ENCODE results near the gene LRMDA.

DNA sequence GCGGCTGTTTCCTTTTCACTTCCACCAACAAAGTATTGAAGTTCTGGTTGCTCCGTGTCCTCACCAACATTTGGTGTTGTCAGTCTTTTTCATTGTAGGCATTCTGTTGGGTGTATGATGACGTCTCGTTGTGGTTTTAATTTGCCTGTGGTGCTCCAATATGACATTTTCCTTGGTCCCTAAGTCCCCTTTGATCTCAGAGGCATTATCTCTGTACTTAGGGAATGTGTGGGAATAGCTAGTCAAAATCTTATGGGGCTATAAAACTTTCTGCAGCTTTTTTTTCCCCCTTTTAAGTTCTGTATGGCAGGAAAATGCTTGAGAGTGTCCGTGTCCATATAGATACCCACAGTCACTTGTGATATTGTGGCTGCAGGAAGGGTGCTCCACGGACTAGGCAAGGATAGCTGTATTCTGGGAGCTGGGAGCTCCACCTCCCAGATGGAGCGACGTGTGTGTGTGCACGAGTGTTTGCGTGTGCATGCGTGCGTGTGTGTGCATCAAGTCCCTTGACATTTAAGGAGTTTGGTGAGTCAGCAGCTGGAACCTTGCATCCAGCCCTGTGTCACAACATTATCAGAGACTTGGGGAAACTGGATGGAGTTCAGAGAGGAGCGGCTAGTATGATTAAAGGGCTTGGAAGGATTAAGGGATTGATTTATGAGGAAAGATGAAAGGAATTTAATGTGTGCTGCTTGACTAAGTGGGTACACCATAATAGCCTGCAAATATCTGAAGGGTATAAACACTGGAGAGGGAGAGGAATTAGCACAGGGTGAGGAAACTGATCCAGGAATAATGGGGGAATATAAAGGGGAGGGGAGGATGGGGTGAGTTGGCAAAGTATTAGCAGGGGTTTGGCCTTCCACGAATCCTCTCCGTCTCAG is 66.8 kb downstream of the LRMDA start:
- TF ChIP-seq, protein P1, sequence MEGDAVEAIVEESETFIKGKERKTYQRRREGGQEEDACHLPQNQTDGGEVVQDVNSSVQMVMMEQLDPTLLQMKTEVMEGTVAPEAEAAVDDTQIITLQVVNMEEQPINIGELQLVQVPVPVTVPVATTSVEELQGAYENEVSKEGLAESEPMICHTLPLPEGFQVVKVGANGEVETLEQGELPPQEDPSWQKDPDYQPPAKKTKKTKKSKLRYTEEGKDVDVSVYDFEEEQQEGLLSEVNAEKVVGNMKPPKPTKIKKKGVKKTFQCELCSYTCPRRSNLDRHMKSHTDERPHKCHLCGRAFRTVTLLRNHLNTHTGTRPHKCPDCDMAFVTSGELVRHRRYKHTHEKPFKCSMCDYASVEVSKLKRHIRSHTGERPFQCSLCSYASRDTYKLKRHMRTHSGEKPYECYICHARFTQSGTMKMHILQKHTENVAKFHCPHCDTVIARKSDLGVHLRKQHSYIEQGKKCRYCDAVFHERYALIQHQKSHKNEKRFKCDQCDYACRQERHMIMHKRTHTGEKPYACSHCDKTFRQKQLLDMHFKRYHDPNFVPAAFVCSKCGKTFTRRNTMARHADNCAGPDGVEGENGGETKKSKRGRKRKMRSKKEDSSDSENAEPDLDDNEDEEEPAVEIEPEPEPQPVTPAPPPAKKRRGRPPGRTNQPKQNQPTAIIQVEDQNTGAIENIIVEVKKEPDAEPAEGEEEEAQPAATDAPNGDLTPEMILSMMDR (IDR thresholded peaks at IDR 0.05; ENCODE audit: extremely low read depth in 1 of 2, insufficient read depth in 1 of 2, low read depth in 1 of 2, low read length in 2 of 2): no peak
- no peak for TF ChIP-seq POLR2A (IDR thresholded peaks at IDR 0.05; ENCODE audit: low read depth, low read length)
- no peak for TF ChIP-seq EZH2 (IDR thresholded peaks at IDR 0.05; ENCODE audit: borderline replicate concordance, low read depth, low read length, severe bottlenecking)
- TF ChIP-seq, protein P2, sequence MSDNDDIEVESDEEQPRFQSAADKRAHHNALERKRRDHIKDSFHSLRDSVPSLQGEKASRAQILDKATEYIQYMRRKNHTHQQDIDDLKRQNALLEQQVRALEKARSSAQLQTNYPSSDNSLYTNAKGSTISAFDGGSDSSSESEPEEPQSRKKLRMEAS (IDR thresholded peaks at IDR 0.05; ENCODE audit: insufficient read depth, insufficient read length): no peak
- no peak for TF ChIP-seq FOS (IDR thresholded peaks at IDR 0.05; ENCODE audit: borderline replicate concordance, insufficient read depth, low read length)
- no peak for TF ChIP-seq JUN (IDR thresholded peaks at IDR 0.05; ENCODE audit: borderline replicate concordance, insufficient read depth, insufficient read length, low read depth)
- TF ChIP-seq POLR2AphosphoS5 (IDR thresholded peaks at IDR 0.05; ENCODE audit: insufficient read depth, low read depth, low read length): no peak
- TF ChIP-seq MYC (IDR thresholded peaks at IDR 0.05; ENCODE audit: low read depth, low read length): no peak
